CD4-positive, alpha-beta T cell treated with Interleukin-21 for 1 hour (primary cell): Measurements from ENCODE around the gene MACROH2A1.

ENCODE experiments used
- DNase-seq: peaks from one replicate; pipeline ENCODE4 v3.0.0-alpha.2; 2020

Gene MACROH2A1

DNA sequence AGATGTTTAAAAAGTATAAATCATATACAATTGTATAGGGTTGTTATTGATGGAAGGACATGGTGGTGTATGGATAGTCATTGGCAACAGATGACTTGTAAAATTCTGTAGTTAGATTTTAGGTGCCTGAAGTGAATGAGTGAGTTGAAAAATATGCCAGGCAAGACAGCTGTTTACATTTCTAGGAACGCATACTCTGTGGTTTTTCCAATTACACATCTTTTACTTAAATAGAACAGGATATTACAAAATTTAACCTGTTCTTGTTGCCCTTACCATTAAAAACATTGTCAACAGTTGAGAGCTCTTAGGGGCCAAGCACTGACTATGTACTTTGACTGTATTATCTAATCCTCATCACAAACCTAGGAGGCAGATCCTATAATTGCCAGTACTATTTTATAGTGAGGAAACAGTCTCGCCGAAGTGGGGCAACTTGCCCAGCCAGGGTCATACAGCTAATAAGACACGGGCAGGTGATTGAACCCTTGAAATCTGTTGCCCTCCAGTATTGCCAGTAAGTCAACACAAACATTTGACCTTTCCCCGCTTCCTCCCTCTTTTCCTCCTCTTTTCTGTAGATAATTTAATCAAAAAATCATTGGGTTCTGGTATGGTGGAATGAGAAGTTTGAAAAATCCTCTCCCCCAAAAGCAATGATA lies 88.6 kb downstream of the MACROH2A1 start:
- DNase-seq = no peak

DNA sequence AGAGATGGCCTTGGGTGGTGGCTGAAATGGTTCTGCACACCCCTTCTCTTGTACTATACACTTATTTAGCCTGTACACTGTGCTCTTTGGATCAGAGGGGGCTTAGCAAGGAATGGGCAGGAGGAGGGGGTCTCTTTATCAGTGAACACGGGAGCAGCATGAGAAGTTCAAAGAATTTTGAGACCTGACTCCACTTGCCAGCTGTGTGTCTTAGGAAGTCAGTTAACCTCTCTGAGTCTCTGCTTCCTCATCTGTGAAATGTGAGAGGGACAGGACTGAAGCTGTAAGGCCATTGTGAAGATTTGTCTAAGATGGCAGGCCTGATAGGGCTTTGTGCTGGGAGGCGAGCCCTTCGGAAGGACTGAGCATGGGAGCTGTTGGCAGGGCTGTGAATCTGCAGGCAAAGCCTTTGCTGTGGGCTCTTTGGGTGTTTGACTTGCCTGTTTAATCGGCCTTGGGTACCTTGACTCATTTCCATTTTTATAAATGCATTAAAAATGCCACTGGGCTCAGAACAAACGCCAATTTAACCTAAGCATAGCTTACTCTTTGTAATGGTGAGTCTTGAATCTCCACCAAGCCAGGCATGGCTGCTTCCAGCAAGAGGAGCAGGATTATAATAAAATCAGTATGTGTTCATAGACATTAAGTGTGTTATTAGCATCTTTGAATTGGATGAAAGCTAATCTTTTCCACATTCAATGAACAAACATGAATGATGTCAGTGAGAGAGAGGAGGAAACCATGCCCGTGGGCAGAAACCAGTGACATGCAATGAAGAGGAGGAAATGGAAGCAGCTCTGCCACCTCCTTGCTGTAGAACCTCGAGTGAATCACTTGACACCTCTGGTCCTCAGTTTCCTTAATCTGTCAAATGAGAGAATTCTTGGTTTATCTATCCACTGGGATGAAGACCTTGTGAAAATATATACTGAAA lies 89.4 kb downstream of the MACROH2A1 start:
- DNase-seq = no peak

- DNase-seq = no peak
These were observed 90.3 kb downstream of the MACROH2A1 start for GRCh38 chr5:135308752-135309151.

- no peak for DNase-seq
These were observed 90.8 kb downstream of the MACROH2A1 start for GRCh38 chr5:135308245-135308644.

DNA sequence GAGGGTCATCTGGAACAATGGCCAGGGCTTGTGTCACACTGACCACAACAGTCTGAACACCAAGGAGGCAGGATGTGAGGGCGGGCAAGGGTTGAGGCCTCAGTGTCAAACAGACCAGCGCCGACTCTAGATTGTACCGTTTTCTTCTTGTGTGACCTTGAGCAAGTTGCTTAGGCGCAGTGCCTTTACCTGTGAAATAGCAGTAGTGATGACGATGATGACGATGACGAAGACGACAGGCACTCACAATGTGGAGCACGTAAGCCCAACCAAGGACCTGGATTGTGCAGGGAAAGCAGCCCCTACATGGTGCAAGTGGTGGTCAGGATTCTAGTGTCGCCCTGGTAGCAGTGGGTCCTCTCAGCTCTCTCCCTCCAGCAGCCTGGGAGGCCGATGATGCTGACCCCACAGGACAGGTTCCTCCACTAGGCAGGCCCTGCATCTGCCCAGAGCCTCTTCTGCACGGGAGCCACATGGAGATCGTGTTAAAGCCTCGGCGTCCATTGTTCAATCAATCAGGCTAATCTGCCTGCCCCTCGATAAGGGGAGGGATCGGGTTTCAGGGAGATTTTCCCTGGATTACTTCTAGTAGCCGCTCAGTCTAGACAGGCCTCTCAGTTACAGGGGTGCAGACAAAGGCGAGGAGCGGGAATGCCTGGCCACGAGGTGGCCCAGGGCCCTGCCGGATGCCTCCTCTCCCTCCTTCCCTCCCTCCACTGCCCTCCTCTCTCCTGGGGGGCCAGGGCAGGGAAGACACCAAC lies 91.7 kb downstream of the MACROH2A1 start:
- DNase-seq = no peak

GRCh38 chr5:135306557-135306956 lies 92.5 kb downstream of the MACROH2A1 start:
- no peak for DNase-seq

DNA sequence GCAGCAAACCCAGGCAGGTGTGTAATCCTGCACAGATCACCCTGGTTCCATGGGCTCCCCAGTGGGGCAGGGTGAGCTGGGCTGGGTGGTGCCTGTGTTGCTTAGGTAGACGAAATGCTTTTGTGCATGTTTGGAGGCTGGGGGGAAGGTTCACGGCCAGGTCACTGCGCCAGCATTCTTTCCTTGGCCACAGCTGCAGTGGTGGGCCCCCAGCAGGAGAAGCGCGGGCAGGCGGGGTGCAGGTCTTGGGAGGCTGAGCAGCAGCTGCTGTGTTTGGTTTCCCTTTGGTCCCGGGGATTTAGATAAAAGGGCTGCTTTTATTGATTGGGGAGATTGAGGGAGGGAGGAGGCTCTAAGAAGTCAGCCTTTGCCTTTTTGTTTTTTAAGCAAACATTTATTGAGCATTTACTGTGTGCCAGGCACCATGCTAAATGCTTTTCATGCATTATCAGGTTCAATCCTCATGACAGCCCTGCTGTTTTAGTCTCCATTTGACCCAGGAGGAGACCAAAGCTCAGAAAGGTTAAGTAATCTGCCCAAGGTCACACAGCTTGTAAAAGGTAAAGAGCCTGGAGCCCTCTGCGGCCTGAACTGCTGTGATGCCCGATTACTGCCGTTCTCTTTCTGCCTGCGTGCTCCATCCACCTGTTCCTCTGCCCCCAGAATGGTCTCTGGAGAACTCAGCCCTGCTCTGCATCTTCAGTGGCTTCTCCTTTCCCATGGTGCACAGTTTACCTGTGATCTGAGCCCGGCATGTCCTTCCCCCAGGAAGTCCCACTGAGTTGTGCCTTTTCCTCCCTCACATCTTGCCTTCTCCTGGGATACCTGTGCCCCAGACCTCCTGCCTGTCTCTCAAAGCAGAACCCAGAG lies 94.4 kb downstream of the MACROH2A1 start:
- DNase-seq = no peak

GRCh38 chr5:135303582-135304173 lies 95.4 kb downstream of the MACROH2A1 start:
- DNase-seq = no peak

- no peak for DNase-seq
These were observed 101.9 kb downstream of the MACROH2A1 start for GRCh38 chr5:135296900-135297816.

GRCh38 chr5:135295852-135296251 lies 103.2 kb downstream of the MACROH2A1 start:
- DNase-seq = no peak

DNA sequence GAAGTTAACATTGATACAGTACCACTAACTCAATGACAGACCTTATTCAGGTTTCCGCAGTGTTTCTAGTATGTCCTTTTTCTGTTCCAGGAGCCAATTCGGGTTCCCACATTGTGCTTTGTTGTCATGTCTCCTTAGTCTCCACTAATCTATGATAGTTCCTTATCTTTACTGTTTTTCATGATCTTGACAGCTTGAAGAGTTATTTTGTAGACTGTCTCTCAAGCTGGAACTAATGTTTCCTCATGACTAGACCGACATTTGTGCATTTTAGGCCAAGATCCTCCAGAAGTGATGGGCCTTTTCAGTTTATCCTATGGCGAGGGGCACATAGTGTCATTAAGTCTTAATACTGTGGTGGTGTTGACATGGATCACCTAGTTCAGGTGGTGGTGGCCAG lies 104.2 kb downstream of the MACROH2A1 start:
- no peak for DNase-seq

GRCh38 chr5:135289651-135290050 lies 109.4 kb downstream of the MACROH2A1 start:
- DNase-seq = no peak

GRCh38 chr5:135287551-135287950 lies 111.5 kb downstream of the MACROH2A1 start:
- no peak for DNase-seq
